MM.1S (cell line): ENCODE results near the gene ASB6.

Experiments
- DNase-seq: peaks from one replicate; pipeline ENCODE4 v3.0.0-alpha.2; 2015
- H2AFZ ChIP-seq: fragments of 300-600 bp; sonication (generic); 2 replicates; pipeline ENCODE4 v1.6.0; 2016; ENCODE audit warnings: antibody characterized with exemption, low read length
- H3F3A ChIP-seq: fragments of 300-600 bp; sonication (generic); 2 replicates; pipeline ENCODE4 v1.6.1; 2016; ENCODE audit warnings: mild to moderate bottlenecking, antibody characterized with exemption, low read length, moderate library complexity, mixed read lengths; ENCODE audit not compliant: insufficient read depth
- H3K27ac ChIP-seq: fragments of 300-600 bp; sonication (generic); 2 replicates; pipeline ENCODE4 v1.5.1; 2016; ENCODE audit warnings: mild to moderate bottlenecking, low read length
- H3K27me3 ChIP-seq: fragments of 300-600 bp; sonication (generic); replicated peaks from 2 replicates; pipeline ENCODE4 v1.6.0; 2016; ENCODE audit warnings: low read length; ENCODE audit not compliant: insufficient read depth
- H3K36me3 ChIP-seq: fragments of 300-600 bp; sonication (generic); replicated peaks from 2 replicates; pipeline ENCODE4 v1.6.1; 2016; ENCODE audit warnings: mild to moderate bottlenecking, low read length, mixed read lengths; ENCODE audit not compliant: insufficient read depth
- H3K4me1 ChIP-seq: fragments of 300-600 bp; sonication (generic); 2 replicates; pipeline ENCODE4 v1.6.1; 2016; ENCODE audit warnings: low read length, mixed read lengths
- H3K4me2 ChIP-seq: fragments of 300-600 bp; sonication (generic); 2 replicates; pipeline ENCODE4 v1.6.0; 2016; ENCODE audit warnings: low read depth, low read length
- H3K4me3 ChIP-seq: fragments of 300-600 bp; sonication (generic); 2 replicates; pipeline ENCODE4 v1.5.1; 2016; ENCODE audit warnings: low read length, mixed read lengths
- H3K79me2 ChIP-seq: fragments of 300-600 bp; sonication (generic); 2 replicates; pipeline ENCODE4 v1.6.1; 2016; ENCODE audit warnings: mixed run types, low read length, mixed read lengths
- H3K9ac ChIP-seq: fragments of 300-600 bp; sonication (generic); 2 replicates; pipeline ENCODE4 v1.6.1; 2016; ENCODE audit warnings: low read length, mixed read lengths
- H3K9me2 ChIP-seq: fragments of 300-600 bp; sonication (generic); replicated peaks from 2 replicates; pipeline ENCODE4 v1.6.1; 2016; ENCODE audit warnings: mild to moderate bottlenecking, low read length, mixed read lengths; ENCODE audit not compliant: insufficient read depth
- H3K9me3 ChIP-seq: fragments of 300-600 bp; sonication (generic); replicated peaks from 2 replicates; pipeline ENCODE4 v1.6.1; 2016; ENCODE audit warnings: mild to moderate bottlenecking, low read length, mixed read lengths; ENCODE audit not compliant: insufficient read depth
- H4K20me1 ChIP-seq: fragments of 300-600 bp; sonication (generic); 2 replicates; pipeline ENCODE4 v1.6.1; 2016; ENCODE audit warnings: mild to moderate bottlenecking, low read length, moderate library complexity, mixed read lengths; ENCODE audit not compliant: insufficient read depth
- CTCF ChIP-seq: fragments of 300-600 bp; sonication (generic); IDR thresholded peaks from 2 replicates; pipeline ENCODE4 v1.5.1; 2016; ENCODE audit warnings: antibody characterized with exemption, low read length, mixed read lengths
- EZH2 ChIP-seq: fragments of 300-600 bp; sonication (generic); optimal IDR thresholded peaks from 2 replicates; pipeline ENCODE3; 2017; ENCODE audit warnings: low read depth, mild to moderate bottlenecking, antibody characterized with exemption, low read length, mixed read lengths
- EZH2phosphoT487 ChIP-seq: fragments of 300-600 bp; sonication (generic); IDR thresholded peaks from 2 replicates; pipeline ENCODE4 v1.6.1; 2018; ENCODE audit warnings: antibody characterized with exemption, low read length

Gene ASB6

DNA sequence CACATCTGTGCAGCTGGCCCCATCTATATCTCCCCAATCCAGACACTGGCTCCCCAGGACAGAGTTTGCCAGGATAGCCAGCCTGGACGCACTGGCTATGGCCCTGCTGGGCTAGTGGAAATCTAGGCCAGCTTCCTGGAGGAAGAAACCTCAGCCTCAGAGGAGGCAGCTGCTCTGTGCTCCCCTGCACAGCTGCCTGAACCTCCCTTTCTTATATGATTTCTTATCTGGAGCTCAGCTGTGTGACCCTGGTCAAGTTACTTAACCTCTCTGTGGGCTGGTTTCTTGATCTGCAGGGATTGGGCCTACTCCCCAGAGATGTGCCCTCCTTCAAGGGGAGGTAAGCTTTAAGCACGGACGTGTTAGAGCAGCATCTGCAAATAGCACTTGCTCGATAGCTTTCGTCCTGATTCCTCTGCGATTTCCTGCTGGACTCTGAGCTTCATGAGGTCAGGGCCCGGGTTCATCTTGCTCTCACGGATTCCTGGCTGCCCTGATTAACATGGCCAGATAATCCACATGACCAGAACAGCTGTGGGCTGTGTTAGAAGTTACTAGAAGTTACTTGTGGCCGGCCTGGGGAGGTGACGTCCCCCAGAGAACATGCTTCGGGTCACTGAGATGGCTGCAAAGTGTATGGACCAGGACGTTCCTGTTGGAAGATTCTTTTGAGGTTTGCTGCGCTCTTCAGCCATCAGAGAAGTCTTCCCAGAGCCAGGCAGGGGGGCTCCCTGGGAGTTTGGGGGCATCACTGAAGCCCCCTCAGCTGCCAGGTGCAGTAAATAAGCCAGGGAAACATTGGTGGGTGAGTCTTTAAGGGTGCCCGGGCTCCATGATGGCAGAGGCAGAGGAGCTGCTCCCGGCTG, 35.6 kb downstream of the ASB6 start:
- Histone ChIP-seq H3K4me1 (peaks cover 20% of the 10 kb centered on the region), H3K27ac (no peak overlapping the region), H4K20me1 (no peaks in the 10 kb centered on the region), H3K4me3 (no peak overlapping the region), H3K9me2 (no peaks in the 10 kb centered on the region), H3K4me2 (0 out of 2 replicates have a peak overlapping the region, but pooled peaks have one; percentile 35), H3K79me2 (no peaks in the 10 kb centered on the region), H2AFZ (no peak overlapping the region), H3K9ac (no peak overlapping the region), H3K36me3 (no peaks in the 10 kb centered on the region), H3K9me3 (no peaks in the 10 kb centered on the region), H3K27me3 (0 out of 2 replicates have a peak, but pooled peaks cover 2% of the 10 kb centered on the region), H3F3A (no peaks in the 10 kb centered on the region)
- no peak for DNase-seq
- no peak for TF ChIP-seq EZH2

DNA sequence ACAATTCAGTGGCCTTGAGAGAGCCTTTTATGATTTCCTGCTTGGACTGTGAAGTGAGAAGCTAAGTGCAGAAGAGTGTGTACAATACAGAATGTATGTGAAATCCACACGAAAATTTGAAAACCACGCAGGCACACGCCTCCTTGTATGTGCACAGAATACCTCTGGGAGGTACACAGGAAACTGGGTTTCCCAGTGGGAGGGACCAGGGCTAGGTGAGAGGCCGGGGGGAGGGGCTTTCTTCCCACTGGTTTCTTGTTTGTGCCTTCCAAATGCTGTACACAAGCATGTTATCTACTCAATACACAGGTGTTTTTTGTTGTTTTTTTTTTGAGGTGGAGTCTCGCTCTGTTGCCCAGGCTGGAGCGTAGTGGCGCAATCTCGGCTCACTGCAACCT, 37.2 kb downstream of the ASB6 start:
- H3F3A ChIP-seq = no peaks in the 10 kb centered on the region
- no peak overlapping the region for H3K9ac ChIP-seq
- H3K36me3 ChIP-seq = no peaks in the 10 kb centered on the region
- no peak overlapping the region for H2AFZ ChIP-seq
- peaks cover 18% of the 10 kb centered on the region for H3K4me1 ChIP-seq
- no peaks in the 10 kb centered on the region for H4K20me1 ChIP-seq
- no peak overlapping the region for H3K27ac ChIP-seq
- no peaks in the 10 kb centered on the region for H3K9me2 ChIP-seq
- H3K4me2 ChIP-seq = no peak overlapping the region
- H3K9me3 ChIP-seq = no peaks in the 10 kb centered on the region
- H3K27me3 ChIP-seq = no peaks in the 10 kb centered on the region
- no peak for TF ChIP-seq EZH2
- TF ChIP-seq EZH2phosphoT487 = no peak
- no peak for TF ChIP-seq CTCF
- DNase-seq = no peak
- H3K4me3 ChIP-seq = no peak overlapping the region
- H3K79me2 ChIP-seq = no peaks in the 10 kb centered on the region

DNA sequence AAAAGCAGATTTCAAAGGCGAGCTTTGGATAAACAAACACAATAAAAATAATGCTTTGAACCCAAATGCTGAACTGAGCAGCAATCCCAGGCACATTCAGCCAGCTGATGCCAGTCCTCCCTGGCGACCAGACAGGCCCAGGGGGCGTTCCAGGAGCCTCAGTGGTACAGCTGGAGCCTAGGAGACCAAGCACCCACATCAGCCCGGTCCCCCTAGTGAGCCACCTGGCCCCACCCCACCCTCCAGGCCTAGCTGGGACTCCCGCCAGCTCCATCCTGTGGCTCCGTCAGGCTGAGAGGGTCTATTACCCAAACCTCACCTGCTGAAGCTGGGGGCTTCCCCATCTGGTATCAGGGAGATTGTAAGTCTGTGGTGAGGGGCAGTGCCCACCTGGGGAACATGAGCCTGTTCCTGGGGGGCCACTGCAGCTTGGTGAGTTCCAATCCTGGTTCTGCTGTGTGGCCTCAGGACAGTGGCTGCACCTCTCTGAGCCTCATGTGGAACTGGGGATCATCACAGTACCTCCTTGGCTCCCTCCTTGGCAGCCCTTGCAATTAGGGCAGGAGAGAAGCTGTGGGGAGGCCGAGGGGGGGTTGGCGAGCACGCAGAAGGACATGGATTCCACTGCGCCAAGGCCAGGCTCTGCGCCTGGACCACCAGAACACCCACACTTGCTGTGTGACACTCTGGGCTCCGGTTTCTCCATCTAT, 37.7 kb downstream of the ASB6 start:
- H3K9ac ChIP-seq = no peak overlapping the region

More for the DNA sequence above, 37.7 kb downstream of the ASB6 start:
- DNase-seq = no peak
- H3K4me3 ChIP-seq = no peak overlapping the region
- no peaks in the 10 kb centered on the region for H3K79me2 ChIP-seq
- H3K4me1 ChIP-seq = peaks cover 16% of the 10 kb centered on the region
- H3K9me3 ChIP-seq = no peaks in the 10 kb centered on the region
- no peaks in the 10 kb centered on the region for H4K20me1 ChIP-seq
- no peaks in the 10 kb centered on the region for H3K9me2 ChIP-seq
- TF ChIP-seq CTCF (no peak), EZH2phosphoT487 (no peak), EZH2 (no peak)
- H3F3A ChIP-seq = no peaks in the 10 kb centered on the region
- no peak overlapping the region for H3K27ac ChIP-seq
- no peaks in the 10 kb centered on the region for H3K27me3 ChIP-seq
- no peak overlapping the region for H3K4me2 ChIP-seq
- H2AFZ ChIP-seq = no peak overlapping the region
- H3K36me3 ChIP-seq = no peaks in the 10 kb centered on the region
